A549 (cell line): ENCODE data around the gene TENM3. TPM values are rescaled to one million over a fixed set of nuclear protein-coding genes. Genes with fewer than 3 reads are reported as not detected.

Experiments
- ATAC-seq, 2 experiments: fragments of 200-7000 bp in 1 of 2; fragments of >200 bp in 1 of 2; cut with Nextera tagmentation in 1 of 2; cut with Tn5 transposase in 1 of 2; 3 replicates each; pipeline versions ENCODE4 v1.8.0 to v1.9.1; 2018 to 2020; ENCODE audit warnings: mild to moderate bottlenecking in 1 of 2, moderate library complexity in 1 of 2
- CTCF ChIA-PET: fragments of 300-600 bp; sonication (Branson Sonifier 250); formaldehyde crosslinking; extraction: SDS; loops from one replicate; lab custom pipeline; 2021; ENCODE audit warnings: antibody characterized with exemption, inconsistent platforms; lab: Yijun Ruan, JAX
- POLR2A ChIA-PET: fragments of 350-600 bp; formaldehyde crosslinking; extraction: SDS; loops from one replicate; lab custom pipeline; 2021; ENCODE audit warnings: antibody characterized with exemption, inconsistent platforms; lab: Yijun Ruan, JAX
- DNase-seq, 2 experiments: peaks; one replicate each; pipeline versions ENCODE4 v3.0.0 to v3.0.0-alpha.2; 2011 to 2016; ENCODE audit warnings: low read depth in 1 of 2, low spot score in 1 of 2
- FAIRE-seq: peaks from 2 replicates; lab custom pipeline; 2011; peaks lifted over from hg19 to GRCh38; lab: Jason Lieb, UNC
- H3K27ac ChIP-seq, 2 experiments: fragments of >200 bp; sonication (Bioruptor Twin); formaldehyde crosslinking; 3 replicates each; pipeline ENCODE4 v1.5.1; 2016 to 2017
- H3K4me1 ChIP-seq: fragments of >200 bp; sonication (Bioruptor Twin); formaldehyde crosslinking; 3 replicates; pipeline ENCODE4 v1.6.1; 2016
- H3K4me2 ChIP-seq: fragments of >200 bp; sonication (Bioruptor Twin); formaldehyde crosslinking; 3 replicates; pipeline ENCODE4 v1.6.1; 2016
- H3K4me3 ChIP-seq: fragments of >200 bp; sonication (Bioruptor Twin); formaldehyde crosslinking; 3 replicates; pipeline ENCODE4 v1.5.1; 2016
- H3K9me3 ChIP-seq: fragments of >200 bp; sonication (Bioruptor Twin); formaldehyde crosslinking; 3 replicates; pipeline ENCODE4 v1.6.1; 2016
- BCL3 ChIP-seq: fragments of >200 bp; sonication (Bioruptor Twin); formaldehyde crosslinking; IDR thresholded peaks from 3 replicates; pipeline ENCODE4 v1.6.1; 2016
- CBX2 ChIP-seq: fragments of 200-600 bp; sonication (generic); IDR thresholded peaks from 2 replicates; pipeline ENCODE4 v1.6.1; 2016; ENCODE audit warnings: low read depth, mild to moderate bottlenecking, borderline replicate concordance
- CHD4 ChIP-seq: fragments of 200-600 bp; sonication (generic); IDR thresholded peaks from 2 replicates; pipeline ENCODE4 v1.6.1; 2016; ENCODE audit warnings: antibody characterized with exemption, mild to moderate bottlenecking, borderline replicate concordance
- EHMT2 ChIP-seq: fragments of 200-600 bp; sonication (generic); IDR thresholded peaks from 2 replicates; pipeline ENCODE4 v1.6.1; 2016; ENCODE audit warnings: antibody characterized with exemption, low read depth, mild to moderate bottlenecking, moderate library complexity
- ELK1 ChIP-seq: fragments of 150-350 bp; IDR thresholded peaks from 2 replicates; pipeline ENCODE4 v1.6.1; 2014; ENCODE audit warnings: low read depth, mild to moderate bottlenecking, low read length
- ESRRA ChIP-seq: fragments of 150-350 bp; IDR thresholded peaks from 2 replicates; pipeline ENCODE4 v1.6.1; 2014; ENCODE audit warnings: mild to moderate bottlenecking, low read length, borderline replicate concordance
- FOSL2 ChIP-seq, 2 experiments: fragments of 450-650 bp in 1 of 2; fragments of >200 bp in 1 of 2; sonication (Bioruptor Twin) in 1 of 2; formaldehyde crosslinking; IDR thresholded peaks; 2 replicates each; pipeline versions ENCODE4 v1.5.0 to v1.6.1; 2016 to 2020; ENCODE audit warnings: mild to moderate bottlenecking in 1 of 2, moderate library complexity in 1 of 2
- GATA3 ChIP-seq: IDR thresholded peaks from 2 replicates; pipeline ENCODE4 v1.6.1; 2012; ENCODE audit warnings: borderline replicate concordance
- HDAC2 ChIP-seq: fragments of 200-600 bp; sonication (generic); IDR thresholded peaks from 2 replicates; pipeline ENCODE4 v1.6.1; 2016
- HMGXB4 ChIP-seq: fragments of 250-450 bp; sonication (Bioruptor Pico); IDR thresholded peaks from 2 replicates; pipeline ENCODE4 v1.5.0; 2021; ENCODE audit warnings: mild to moderate bottlenecking, moderate library complexity, borderline replicate concordance
- HOXB13 ChIP-seq: fragments of 250-450 bp; sonication (Bioruptor Pico); IDR thresholded peaks from 2 replicates; pipeline ENCODE4 v1.5.0; 2020; ENCODE audit warnings: low read depth, mild to moderate bottlenecking, moderate library complexity
- KDM1A ChIP-seq: fragments of 200-600 bp; sonication (generic); IDR thresholded peaks from 2 replicates; pipeline ENCODE4 v1.6.1; 2016; ENCODE audit warnings: low read depth, mild to moderate bottlenecking
- KDM5A ChIP-seq: fragments of 200-600 bp; sonication (generic); IDR thresholded peaks from 2 replicates; pipeline ENCODE4 v1.6.1; 2016; ENCODE audit warnings: antibody characterized with exemption, mild to moderate bottlenecking
- PBX3 ChIP-seq: IDR thresholded peaks from 2 replicates; pipeline ENCODE4 v1.6.1; 2012
- PHF8 ChIP-seq: fragments of 200-600 bp; sonication (generic); IDR thresholded peaks from 2 replicates; pipeline ENCODE4 v1.6.1; 2016; ENCODE audit warnings: low read depth, mild to moderate bottlenecking, antibody characterized with exemption, moderate library complexity, borderline replicate concordance
- POLR2A ChIP-seq: IDR thresholded peaks from 2 replicates; pipeline ENCODE4 v1.6.1; 2012; ENCODE audit warnings: mild to moderate bottlenecking, low read length
- RAD21 ChIP-seq, 2 experiments: fragments of >200 bp in 1 of 2; sonication (Bioruptor Twin) in 1 of 2; formaldehyde crosslinking in 1 of 2; IDR thresholded peaks in 1 of 2; conservative IDR thresholded peaks in 1 of 2; 2 replicates in 1 of 2; 3 replicates in 1 of 2; pipeline ENCODE4 v1.6.1; 2012 to 2018; ENCODE audit warnings: inconsistent platforms in 1 of 2
- RCOR1 ChIP-seq: fragments of 150-350 bp; IDR thresholded peaks from 2 replicates; pipeline ENCODE4 v1.6.1; 2014; ENCODE audit warnings: antibody characterized with exemption, low read length, low read depth
- RFX5 ChIP-seq: fragments of 450-650 bp; IDR thresholded peaks from 2 replicates; pipeline ENCODE4 v1.7.1; 2014; ENCODE audit warnings: antibody characterized with exemption, mild to moderate bottlenecking, moderate library complexity
- RNF2 ChIP-seq: fragments of 200-600 bp; sonication (generic); IDR thresholded peaks from 2 replicates; pipeline ENCODE4 v1.6.1; 2016; ENCODE audit warnings: low read depth, mild to moderate bottlenecking, antibody characterized with exemption, moderate library complexity, borderline replicate concordance
- SMC3 ChIP-seq: fragments of >200 bp; sonication (Bioruptor Twin); formaldehyde crosslinking; IDR thresholded peaks from 3 replicates; pipeline ENCODE4 v1.6.1; 2018; ENCODE audit warnings: inconsistent platforms
- SREBF2 ChIP-seq: fragments of 450-650 bp; IDR thresholded peaks from 2 replicates; pipeline ENCODE4 v1.6.1; 2014; ENCODE audit warnings: mild to moderate bottlenecking, moderate library complexity
- TP53 ChIP-seq: fragments of 250-450 bp; sonication (Bioruptor Pico); IDR thresholded peaks from 2 replicates; pipeline ENCODE4 v1.5.0; 2021; ENCODE audit warnings: mild to moderate bottlenecking, moderate library complexity
- USF2 ChIP-seq: fragments of 450-650 bp; IDR thresholded peaks from 2 replicates; pipeline ENCODE4 v1.6.1; 2014; ENCODE audit warnings: antibody characterized with exemption
- ZNF302 ChIP-seq: fragments of 250-450 bp; sonication (Bioruptor Pico); IDR thresholded peaks from 2 replicates; pipeline ENCODE4 v1.9.0; 2021; ENCODE audit warnings: inconsistent platforms, mild to moderate bottlenecking, moderate library complexity
- WGBS: methylation state at CpG from one replicate; pipeline ENCODE4 v1.1.6; 2017; ENCODE audit errors: missing lambda C conversion rate; 5-methylcytosine and 5-hydroxymethylcytosine counted together
- polyA plus RNA-seq, 4 experiments: library from polyadenylated mRNA; depleted of rRNA in 3 of 4; stranded (reverse); fragments of >200 nt; fragmentation: RNase III in 1 of 4; extraction: RNeasy Plus Mini Kit Qiagen cat#74134 plus additional on column Dnase treatment in 1 of 4; gene quantifications; 2 replicates in 3 of 4; 3 replicates in 1 of 4; pipeline ENCODE4 v1.2.3, GENCODE V29; 2011 to 2017

The TENM3 gene
- polyA plus RNA-seq, 2 of the 4 experiments (the other 2 are of a cell fraction) = 2.4 to 7.3 TPM

- CTCF ChIA-PET = no interaction called here
- DNase-seq (no peak), FAIRE-seq (no peak), ATAC-seq (no peak)
- H3K4me3 ChIP-seq = no peak overlapping the region
- no peaks in the 10 kb centered on the region for H3K9me3 ChIP-seq
- H3K27ac ChIP-seq = no peak overlapping the region
- POLR2A ChIA-PET = no interaction called here
- TF ChIP-seq ELK1 (no peak), GATA3 (no peak), BCL3 (no peak), SREBF2 (no peak), PHF8 (no peak), PBX3 (no peak)
- peak overlapping the region; percentile 63 for H3K4me2 ChIP-seq
- 0% methylated on average over 3 of the region's 3 CpGs for WGBS
- H3K4me1 ChIP-seq = no peaks in the 10 kb centered on the region
These were observed 249.2 kb downstream of the TENM3 start for GRCh38 chr4:182492423-182492822.

- no peak overlapping the region for H3K4me3 ChIP-seq
- POLR2A ChIA-PET = no interaction called here
- CTCF ChIA-PET = no interaction called here
- 49% methylated on average over 3 of the region's 3 CpGs for WGBS
- no peak for DNase-seq
- no peaks in the 10 kb centered on the region for H3K4me1 ChIP-seq
- TF ChIP-seq TP53 (CRISPR knock-in tag) = no peak
- TF ChIP-seq ESRRA = no peak
- no peak for TF ChIP-seq SREBF2
- TF ChIP-seq CHD4 = no peak
- no peak for TF ChIP-seq ZNF302
- TF ChIP-seq POLR2A = no peak
- no peak for TF ChIP-seq FOSL2 (IDR thresholded peaks at IDR 0.05)
- TF ChIP-seq FOSL2 (CRISPR knock-in tag; IDR thresholded peaks at IDR 0.05) = no peak
- no peak for TF ChIP-seq SMC3
- TF ChIP-seq RFX5 = no peak
- TF ChIP-seq KDM1A = no peak
- TF ChIP-seq RAD21 (conservative IDR thresholded peaks at IDR 0.05 in 1 of 2, IDR thresholded peaks at IDR 0.05 in 1 of 2) = no peak
- TF ChIP-seq RCOR1 = no peak
- no peak for TF ChIP-seq EHMT2
- no peak for TF ChIP-seq KDM5A
- no peak for TF ChIP-seq HOXB13
- no peak for TF ChIP-seq USF2
- no peak for TF ChIP-seq RNF2
- no peak for TF ChIP-seq HMGXB4 (CRISPR knock-in tag)
- TF ChIP-seq CBX2 = no peak
- no peak for TF ChIP-seq HDAC2
- TF ChIP-seq, all 56 proteins: peak for 0
- no peak overlapping the region for H3K4me2 ChIP-seq
- no peaks in the 10 kb centered on the region for H3K9me3 ChIP-seq
- ATAC-seq = no peak
- FAIRE-seq = no peak
- H3K27ac ChIP-seq = no peak overlapping the region
These were observed 250.2 kb downstream of the TENM3 start for GRCh38 chr4:182493377-182493776.
